Measurements from ENCODE around the gene PTPRN2.
"Not testable (repeated sequence)": the region's sequence is repeated elsewhere in the genome, so short reads cannot be mapped to it uniquely, and the experiment has no call there.

PTPRN2 gene

DNA sequence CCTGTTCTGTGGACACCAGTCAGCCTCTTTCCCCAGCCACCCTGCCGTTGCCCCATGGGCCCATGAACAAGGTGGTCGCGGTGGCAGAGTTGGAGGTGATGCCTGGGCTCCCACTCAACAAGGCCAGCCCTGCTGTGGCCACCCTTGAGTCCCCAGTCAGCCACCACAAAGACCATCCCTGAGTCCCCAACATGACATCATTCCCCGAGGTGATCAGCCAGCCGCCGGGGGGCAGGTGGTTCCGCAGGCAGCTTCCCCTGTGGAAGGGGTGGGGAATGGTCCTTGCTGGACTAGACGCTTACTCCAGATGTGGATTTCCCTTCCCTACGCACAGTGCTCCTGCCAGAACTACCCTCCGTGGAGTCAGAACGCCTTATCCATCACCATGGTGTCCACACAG lies 271.7 kb downstream of the PTPRN2 start:
- DNase-seq, result no peak

DNA sequence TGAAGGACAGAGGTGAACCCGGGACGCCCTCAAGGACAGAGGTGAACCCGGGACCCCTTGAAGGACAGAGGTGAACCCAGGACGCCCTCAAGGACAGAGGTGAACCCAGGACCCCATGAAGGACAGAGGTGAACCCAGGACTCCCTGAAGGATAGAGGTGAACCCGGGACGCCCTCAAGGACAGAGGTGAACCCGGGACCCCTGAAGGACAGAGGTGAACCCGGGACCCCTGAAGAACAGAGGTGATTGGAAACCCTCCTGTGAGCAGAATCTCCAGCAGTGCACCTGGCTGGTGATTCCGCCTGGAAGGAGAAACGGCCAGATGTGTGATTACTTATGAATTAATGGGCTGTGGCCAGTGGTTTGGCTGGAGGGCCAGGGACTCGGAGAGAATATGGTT lies 272.3 kb downstream of the PTPRN2 start:
- DNase-seq, result no peak

GRCh38 chr7:158314394-158314793 lies 273.2 kb downstream of the PTPRN2 start:
- no peak for DNase-seq

DNA sequence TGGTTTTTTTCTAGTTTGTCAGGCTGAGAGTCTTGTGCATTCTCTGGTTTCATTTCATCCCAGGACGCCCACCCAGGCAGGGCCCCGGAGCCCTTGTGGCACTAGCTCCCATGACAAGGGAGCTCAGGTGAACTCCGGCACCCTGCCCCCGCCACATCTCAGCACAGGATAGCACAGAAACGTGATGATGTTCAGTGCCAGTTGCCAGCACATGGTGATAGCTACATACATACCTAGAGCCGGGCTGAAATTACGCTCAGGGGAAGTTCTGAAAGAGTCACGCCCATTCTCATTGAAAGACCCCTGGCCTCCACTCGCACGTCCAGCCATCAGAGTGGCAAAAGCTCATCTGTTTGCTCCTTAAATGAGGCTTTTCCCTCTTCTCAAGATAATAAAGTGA lies 273.7 kb downstream of the PTPRN2 start:
- DNase-seq, result no peak

DNA sequence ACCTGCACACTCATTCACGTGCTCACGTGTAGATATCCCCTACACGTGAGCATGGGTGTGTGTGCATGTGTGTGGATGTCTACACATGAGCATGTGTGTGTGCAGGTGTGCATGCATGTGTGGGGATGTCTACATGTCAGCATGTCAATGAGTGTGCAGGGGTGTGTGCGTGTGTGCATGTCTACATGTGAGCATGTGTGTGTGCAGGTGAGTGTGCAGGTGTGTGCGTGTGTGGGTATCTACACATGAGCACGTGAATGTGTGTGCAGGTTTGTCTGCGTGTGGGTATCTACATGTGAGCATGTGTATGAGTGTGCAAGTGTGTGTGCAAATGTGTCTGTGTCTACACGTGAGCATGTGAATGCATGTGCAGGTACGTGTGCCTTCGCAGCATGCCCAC lies 274.8 kb downstream of the PTPRN2 start:
- DNase-seq, result no peak

GRCh38 chr7:158311791-158312190 lies 275.8 kb downstream of the PTPRN2 start:
- no peak for DNase-seq

DNA sequence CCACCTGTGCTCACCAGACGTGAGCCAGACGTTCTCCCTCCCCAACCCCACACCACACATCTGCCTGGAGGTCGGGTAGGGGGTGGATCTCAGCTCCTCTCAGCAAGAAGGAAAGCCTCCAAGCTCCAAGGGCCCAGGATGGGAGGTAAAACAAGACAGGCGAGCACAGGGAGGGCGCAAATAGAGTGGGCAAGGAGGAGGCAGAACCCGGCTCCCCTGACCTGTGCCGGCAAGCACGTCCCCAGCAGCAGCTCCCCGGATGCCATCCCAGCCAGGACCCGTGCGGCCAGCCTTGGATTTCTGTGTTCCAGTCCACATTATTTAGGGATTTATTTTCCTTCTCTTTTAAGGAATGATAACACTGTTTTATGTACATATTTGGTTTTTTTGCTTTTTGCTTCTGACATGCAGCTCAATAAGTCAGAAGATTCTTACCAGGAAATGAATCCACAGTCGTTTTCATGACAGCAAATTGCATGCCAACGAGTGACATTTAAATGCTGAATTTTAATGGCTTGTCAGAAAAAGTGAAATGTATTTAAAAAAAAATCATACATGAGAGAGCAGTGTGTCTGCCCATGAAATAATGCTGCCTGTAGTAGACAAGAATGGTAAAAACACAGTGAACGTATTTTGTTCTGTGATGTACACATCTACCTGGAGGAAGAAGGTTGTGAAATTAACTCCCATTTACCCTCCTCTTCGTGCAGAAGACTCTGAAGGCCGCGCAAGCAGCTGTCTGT lies 276.5 kb downstream of the PTPRN2 start:
- no peak for DNase-seq

- DNase-seq, result no peak
Measured at GRCh38 chr7:158309868-158310763, 277.5 kb downstream of the PTPRN2 start.

- DNase-seq, result no peak
Measured at GRCh38 chr7:158308001-158308400, 279.6 kb downstream of the PTPRN2 start.

GRCh38 chr7:158304072-158304471 lies 283.6 kb downstream of the PTPRN2 start:
- DNase-seq, result not testable (repeated sequence)

DNA sequence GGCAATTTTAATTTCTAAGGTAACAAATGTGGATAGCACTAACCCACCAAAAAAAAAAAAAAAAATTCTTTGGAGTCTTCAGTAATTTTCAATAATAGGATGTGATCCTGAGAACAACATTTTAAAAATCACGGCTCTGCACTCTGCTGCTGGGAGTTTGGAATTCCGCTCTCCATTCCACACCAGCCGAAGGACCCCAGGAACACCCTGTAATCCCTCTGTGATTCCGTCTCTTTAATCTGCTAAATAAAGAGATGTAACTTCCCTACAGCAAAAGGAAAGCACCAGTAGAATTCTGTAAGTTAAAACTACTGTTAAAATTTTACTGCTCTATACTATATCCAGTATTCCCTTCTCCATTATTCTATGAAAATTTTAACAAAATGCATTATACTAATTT lies 284.5 kb downstream of the PTPRN2 start:
- DNase-seq, result no peak

DNA sequence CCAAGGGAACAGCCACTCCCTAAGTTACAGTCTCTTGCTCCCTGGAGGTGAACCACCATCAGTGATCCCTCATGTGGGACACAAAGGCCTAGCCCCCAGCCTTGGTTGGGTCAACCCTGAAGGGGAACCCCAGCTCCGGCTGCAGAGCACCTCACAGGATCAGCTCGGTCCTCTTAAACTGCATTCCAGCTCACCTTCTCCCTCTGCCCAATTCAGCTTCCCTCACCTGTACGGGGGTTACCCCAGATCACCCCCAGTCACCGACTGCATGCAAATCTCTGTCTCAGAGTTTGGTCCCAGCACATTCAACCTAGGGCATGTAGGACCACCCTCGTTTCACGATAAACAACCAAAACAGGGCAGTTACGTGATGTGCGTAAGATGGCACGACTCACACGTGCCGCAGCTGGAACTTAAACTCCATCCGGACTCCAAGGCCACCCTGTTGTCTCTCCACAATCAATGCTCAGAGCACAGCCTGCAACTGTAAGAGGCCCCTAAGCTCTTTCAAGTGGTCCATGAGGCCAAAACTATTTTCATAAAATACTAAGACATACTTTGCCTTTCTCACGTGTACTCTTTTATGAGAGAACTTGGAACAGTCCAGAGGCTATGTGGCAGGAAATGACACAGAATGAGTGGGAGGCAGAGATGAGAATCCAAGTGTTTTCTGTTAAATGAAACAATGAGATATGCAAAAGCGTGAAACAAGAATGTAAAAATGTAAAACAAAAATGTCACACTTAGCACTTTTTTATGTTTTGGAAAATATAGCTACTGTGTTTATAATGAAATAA lies 285.2 kb downstream of the PTPRN2 start:
- DNase-seq, result no peak

DNA sequence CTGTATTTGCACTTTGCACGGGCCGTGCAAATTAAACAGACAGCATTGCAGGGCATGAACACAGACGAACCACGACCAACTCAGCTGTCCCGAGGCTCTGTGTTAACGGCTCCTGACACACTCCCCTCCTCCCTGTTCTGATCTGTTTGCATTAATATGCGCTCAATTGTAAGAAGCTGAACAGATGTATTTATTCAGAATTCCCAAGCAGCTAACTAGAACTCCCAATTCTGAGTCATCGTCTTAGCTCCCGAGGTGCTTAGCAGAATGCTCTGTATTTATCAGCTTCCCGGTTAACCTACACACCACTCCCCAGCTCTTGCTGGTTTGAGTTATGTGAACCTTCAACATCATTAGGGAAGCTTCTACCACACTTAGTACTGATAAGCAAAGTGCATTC lies 286.4 kb downstream of the PTPRN2 start:
- DNase-seq, result no peak

- no peak for DNase-seq
Measured at GRCh38 chr7:158300427-158300826, 287.2 kb downstream of the PTPRN2 start.

- DNase-seq, result no peak
Measured at GRCh38 chr7:158299607-158300006, 288.0 kb downstream of the PTPRN2 start.

GRCh38 chr7:158296798-158297104 lies 290.9 kb downstream of the PTPRN2 start:
- no peak for DNase-seq

- no peak for DNase-seq
Measured at GRCh38 chr7:158295966-158296797, 291.4 kb downstream of the PTPRN2 start.

- DNase-seq, result not testable (repeated sequence)
Measured at GRCh38 chr7:158294468-158295215, 293.0 kb downstream of the PTPRN2 start.

DNA sequence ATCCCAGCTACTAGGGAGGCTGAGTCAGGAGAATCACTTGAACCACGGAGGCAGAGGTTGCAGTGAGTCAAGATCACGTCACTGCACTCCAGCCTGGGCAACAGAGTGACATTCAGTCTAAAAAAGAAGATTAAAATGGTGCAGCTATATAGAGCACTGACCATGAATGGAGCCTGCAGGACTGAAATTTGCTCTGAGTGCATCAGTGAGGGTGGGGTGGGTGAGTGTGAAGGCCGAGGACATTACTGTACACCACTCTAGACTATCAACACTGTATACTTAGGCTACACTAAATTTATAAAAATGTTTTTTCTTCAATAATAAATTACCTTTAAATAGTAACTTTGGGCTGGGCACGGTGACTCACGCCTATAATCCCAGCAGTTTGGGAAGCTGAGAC lies 294.7 kb downstream of the PTPRN2 start:
- no peak for DNase-seq

DNA sequence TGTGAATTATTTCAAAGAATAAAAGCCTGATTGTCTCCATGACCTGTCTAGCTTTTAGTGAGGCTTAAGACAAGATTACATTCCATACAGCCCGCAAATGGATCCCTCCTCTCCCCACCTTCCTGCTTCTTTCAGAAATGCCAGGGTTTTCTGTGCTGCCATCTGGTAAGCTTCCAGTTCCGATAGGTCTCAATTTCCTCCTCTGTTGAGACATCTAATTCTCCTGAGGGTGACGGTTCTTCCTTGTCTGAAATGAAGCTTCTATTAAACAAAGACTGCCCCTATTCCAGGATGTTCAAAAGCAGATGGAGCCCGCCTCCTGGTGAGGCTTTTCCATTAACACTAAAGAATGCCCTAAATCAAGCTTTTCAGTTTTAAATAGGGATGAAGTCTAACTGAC lies 295.6 kb downstream of the PTPRN2 start:
- no peak for DNase-seq

- DNase-seq, result no peak
Measured at GRCh38 chr7:158289761-158290523, 297.7 kb downstream of the PTPRN2 start.
